Stomach (tissue), 9 donors: ENCODE measurements around the gene POU2AF3. TPM values are rescaled to one million over a fixed set of nuclear protein-coding genes. Genes with fewer than 3 reads are reported as not detected.

ENCODE experiments used
- DNase-seq, 2 donors: peaks; one replicate each; pipeline versions ENCODE4 v3.0.0 to v3.0.0-alpha.2; 2013 to 2019
- H3K27ac ChIP-seq, 5 donors: fragments of 200-600 bp in 4 of 5; sonication (generic) in 4 of 5; one replicate each; pipeline ENCODE4 v1.5.1; 2013 to 2019; ENCODE audit warnings: mild to moderate bottlenecking in 1 of 5, moderate library complexity in 1 of 5
- H3K27me3 ChIP-seq, 3 donors: fragments of 200-600 bp; sonication (generic); one replicate each; pipeline ENCODE4 v1.5.1; 2017 to 2019; ENCODE audit warnings: mixed run types in 1 of 3
- H3K36me3 ChIP-seq, 4 donors: fragments of 200-600 bp; sonication (generic); 1 replicate in 3 of 4; 2 replicates in 1 of 4; pipeline ENCODE4 v1.5.1; 2016 to 2019
- H3K4me1 ChIP-seq, 4 donors: fragments of 200-600 bp; sonication (generic); one replicate each; pipeline ENCODE4 v1.5.1; 2016 to 2019
- H3K4me3 ChIP-seq, 4 donors: fragments of 200-600 bp; sonication (generic) in 3 of 4; one replicate each; pipeline ENCODE4 v1.5.1; 2016 to 2019; ENCODE audit warnings: mild to moderate bottlenecking in 1 of 4
- H3K9me3 ChIP-seq, 4 donors: fragments of 200-600 bp; sonication (generic); one replicate each; pipeline ENCODE4 v1.5.1; 2016 to 2019
- EP300 ChIP-seq: sonication (generic); formaldehyde crosslinking; IDR thresholded peaks from one replicate; pipeline ENCODE4 v1.6.1; 2017; ENCODE audit warnings: antibody characterized with exemption
- POLR2A ChIP-seq, 4 donors: fragments of 450-650 bp; IDR thresholded peaks; one replicate each; pipeline ENCODE4 v1.6.1; 2016; ENCODE audit warnings: antibody characterized with exemption in 4 of 4, control low read depth in 2 of 4, mild to moderate bottlenecking in 1 of 4, moderate library complexity in 1 of 4
- POLR2AphosphoS5 ChIP-seq, 3 donors: sonication (generic); formaldehyde crosslinking; IDR thresholded peaks; one replicate each; pipeline ENCODE4 v1.6.1; 2016; ENCODE audit warnings: antibody characterized with exemption in 3 of 3
- WGBS, 5 donors: extraction: QIAGEN DNeasy Blood & Tissue Kit in 3 of 5; methylation state at CpG; one replicate each; pipeline versions ENCODE4 v1.1.5 to v1.1.7; 2013 to 2018; 5-methylcytosine and 5-hydroxymethylcytosine counted together
- intact Hi-C: fragments of 100-400 bp; cut with DNase I; formaldehyde crosslinking; loops from one replicate; pipeline ENCODE4 v1.15.1; 2023; ENCODE audit warnings: low total_unique reads
- polyA plus RNA-seq, 3 donors: library from polyadenylated mRNA; stranded (reverse); fragments of 200-250 nt; gene quantifications; one replicate each; pipeline ENCODE4 v1.2.3, GENCODE V29; 2013
- total RNA-seq, 5 donors: library from RNA; depleted of rRNA; stranded (reverse); fragments of >200 nt; gene quantifications; one replicate each; pipeline versions ENCODE4 v1.1.0 to v1.2.3, GENCODE V29; 2014 to 2016
- TF ChIP-seq, protein P1 (sequence below), 7 experiments: fragments of 450-650 bp in 4 of 7; fragments of 200-600 bp in 3 of 7; sonication (generic) in 3 of 7; IDR thresholded peaks; one replicate each; pipeline ENCODE4 v1.5.1; 2016 to 2019; ENCODE audit warnings: antibody characterized with exemption in 7 of 7, control low read depth in 2 of 7, mild to moderate bottlenecking in 1 of 7
- donor health status: healthy with polysubstance abuse.
- donor health status: Bipolar disorder and iron deficiency.
- donor health status: healthy.

Gene POU2AF3
- total and polyA plus RNA-seq, 8 donors: 0.58 to 10.1 (median 3.2) TPM

DNA sequence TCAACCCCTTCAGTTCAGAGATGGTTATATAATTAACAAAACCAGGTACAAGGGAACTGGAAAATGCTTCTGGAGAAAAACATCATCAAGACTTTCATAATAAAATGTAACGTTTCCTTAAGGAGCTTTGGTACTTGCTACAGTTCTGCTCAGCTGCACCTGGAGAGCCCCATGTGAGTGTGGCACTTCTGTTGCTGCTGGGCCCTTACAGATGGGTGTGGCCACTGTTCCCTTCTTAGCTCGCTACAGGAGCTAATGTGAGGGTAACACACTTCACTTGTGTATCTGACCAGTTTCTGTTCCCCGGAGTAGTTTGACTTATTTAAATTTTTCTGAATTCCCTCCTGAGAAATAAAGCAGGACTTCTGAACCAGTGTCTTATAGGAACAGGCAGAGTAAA is 4.0 kb downstream of the POU2AF3 start:
- Histone ChIP-seq H3K27me3 (peaks cover 0 to 20% (median 0%) of the 10 kb centered on the region in 3 donors), H3K36me3 (peaks cover 0 to 6% (median 0%) of the 10 kb centered on the region in 4 donors), H3K4me3 (peak overlapping the region in 2 of 4 donors; percentile 12 to 16), H3K4me1 (peaks cover 12 to 60% (median 47%) of the 10 kb centered on the region in 4 donors), H3K9me3 (no peaks in the 10 kb centered on the region), H3K27ac (peak overlapping the region; percentile 82 to 99 (median 96))
- peak; percentile 51 to 71 for DNase-seq
- TF ChIP-seq EP300 (no peak), POLR2A (IDR thresholded peaks at IDR 0.05) (no peak), POLR2AphosphoS5 (IDR thresholded peaks at IDR 0.05) (peak in 1 of 3 donors; percentile 53)
- TF ChIP-seq, protein P1, sequence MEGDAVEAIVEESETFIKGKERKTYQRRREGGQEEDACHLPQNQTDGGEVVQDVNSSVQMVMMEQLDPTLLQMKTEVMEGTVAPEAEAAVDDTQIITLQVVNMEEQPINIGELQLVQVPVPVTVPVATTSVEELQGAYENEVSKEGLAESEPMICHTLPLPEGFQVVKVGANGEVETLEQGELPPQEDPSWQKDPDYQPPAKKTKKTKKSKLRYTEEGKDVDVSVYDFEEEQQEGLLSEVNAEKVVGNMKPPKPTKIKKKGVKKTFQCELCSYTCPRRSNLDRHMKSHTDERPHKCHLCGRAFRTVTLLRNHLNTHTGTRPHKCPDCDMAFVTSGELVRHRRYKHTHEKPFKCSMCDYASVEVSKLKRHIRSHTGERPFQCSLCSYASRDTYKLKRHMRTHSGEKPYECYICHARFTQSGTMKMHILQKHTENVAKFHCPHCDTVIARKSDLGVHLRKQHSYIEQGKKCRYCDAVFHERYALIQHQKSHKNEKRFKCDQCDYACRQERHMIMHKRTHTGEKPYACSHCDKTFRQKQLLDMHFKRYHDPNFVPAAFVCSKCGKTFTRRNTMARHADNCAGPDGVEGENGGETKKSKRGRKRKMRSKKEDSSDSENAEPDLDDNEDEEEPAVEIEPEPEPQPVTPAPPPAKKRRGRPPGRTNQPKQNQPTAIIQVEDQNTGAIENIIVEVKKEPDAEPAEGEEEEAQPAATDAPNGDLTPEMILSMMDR (IDR thresholded peaks at IDR 0.05): no peak
- 20 to 48% (median 29%) methylated on average over 3 of the region's 3 CpGs for WGBS, 5 donors
- intact Hi-C loops: no loop called here

DNA sequence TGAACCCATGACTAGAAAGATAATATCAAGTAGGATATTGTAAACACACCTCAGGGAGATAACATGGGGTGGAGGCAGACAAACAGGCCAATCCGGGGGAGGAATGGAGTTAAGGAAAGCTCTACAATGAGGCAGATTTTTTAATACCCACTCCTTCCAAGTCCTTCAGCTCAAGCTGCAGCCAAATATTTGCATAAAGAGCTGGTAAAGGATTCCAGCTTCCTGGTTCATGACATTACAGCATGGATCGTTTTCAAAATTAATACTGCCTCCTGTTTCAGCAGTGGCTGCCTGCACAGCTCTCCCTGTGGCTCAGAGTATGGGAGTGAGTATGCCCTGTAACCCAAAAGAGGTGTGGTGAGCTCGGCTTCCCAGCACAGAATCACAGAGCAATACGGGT is 5.1 kb downstream of the POU2AF3 start:
- H3K9me3 ChIP-seq: no peaks in the 10 kb centered on the region
- intact Hi-C loops: no loop called here
- H3K27ac ChIP-seq: peak overlapping the region; percentile 54 to 99 (median 96)
- peak; percentile 77 to 87 for DNase-seq
- H3K27me3 ChIP-seq: peaks cover 0 to 18% (median 0%) of the 10 kb centered on the region in 3 donors
- peak overlapping the region in 1 of 4 donors; percentile 28 for H3K4me3 ChIP-seq
- H3K4me1 ChIP-seq: peaks cover 12 to 60% (median 36%) of the 10 kb centered on the region in 4 donors
- TF ChIP-seq POLR2A (IDR thresholded peaks at IDR 0.05) (peak in 1 of 4 donors; percentile 71), POLR2AphosphoS5 (IDR thresholded peaks at IDR 0.05) (peak in 2 of 3 donors; percentile 81 to 85)
- TF ChIP-seq, protein P1 (IDR thresholded peaks at IDR 0.05): no peak
- H3K36me3 ChIP-seq: no peaks in the 10 kb centered on the region
- 14 to 37% (median 20%) methylated on average over 4 of the region's 4 CpGs for WGBS, 5 donors

DNA sequence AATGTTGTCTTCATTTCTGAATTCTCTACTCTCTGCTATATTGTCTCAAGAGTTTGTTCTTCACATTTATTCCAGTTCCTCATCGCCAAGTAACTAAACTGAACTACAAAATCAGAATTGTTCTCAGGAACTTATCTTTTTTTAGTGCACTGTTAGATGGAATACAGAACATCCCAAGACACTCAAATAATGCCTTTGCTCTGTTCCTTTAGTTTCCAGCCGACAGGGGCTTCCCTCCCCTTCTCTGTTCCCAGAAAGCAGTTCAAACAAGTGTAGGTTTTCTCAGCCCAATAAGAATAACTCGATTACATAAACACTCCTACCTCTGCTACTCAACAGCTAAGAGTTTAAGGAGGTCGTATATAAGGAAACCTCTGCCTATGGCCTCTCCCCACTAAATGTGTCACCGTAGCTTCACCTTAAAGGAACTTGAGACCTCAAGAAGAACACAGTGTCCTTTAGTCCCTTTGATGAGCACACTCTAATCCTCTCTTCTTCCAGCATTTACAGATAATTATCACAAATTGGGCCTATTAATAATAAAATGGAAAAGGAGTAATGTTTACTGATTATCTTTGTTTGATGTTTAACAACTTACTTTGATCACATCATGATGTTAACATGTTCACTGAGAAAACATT is 6.9 kb downstream of the POU2AF3 start:
- 32 to 60% (median 46%) methylated on average over 5 of the region's 5 CpGs for WGBS, 5 donors
- peak overlapping the region in 2 of 4 donors; percentile 7 to 28 for H3K4me3 ChIP-seq
- DNase-seq: peak in 1 of 2 donors; percentile 25
- H3K4me1 ChIP-seq: peaks cover 6 to 51% (median 22%) of the 10 kb centered on the region in 4 donors
- H3K27me3 ChIP-seq: no peaks in the 10 kb centered on the region
- no peaks in the 10 kb centered on the region for H3K9me3 ChIP-seq
- H3K36me3 ChIP-seq: no peaks in the 10 kb centered on the region
- peak overlapping the region; percentile 75 to 99 (median 96) for H3K27ac ChIP-seq
- intact Hi-C loops: no loop called here
- TF ChIP-seq POLR2A (IDR thresholded peaks at IDR 0.05): no peak
- TF ChIP-seq, protein P1 (IDR thresholded peaks at IDR 0.05): no peak
- TF ChIP-seq EP300: no peak
- no peak for TF ChIP-seq POLR2AphosphoS5 (IDR thresholded peaks at IDR 0.05)

DNA sequence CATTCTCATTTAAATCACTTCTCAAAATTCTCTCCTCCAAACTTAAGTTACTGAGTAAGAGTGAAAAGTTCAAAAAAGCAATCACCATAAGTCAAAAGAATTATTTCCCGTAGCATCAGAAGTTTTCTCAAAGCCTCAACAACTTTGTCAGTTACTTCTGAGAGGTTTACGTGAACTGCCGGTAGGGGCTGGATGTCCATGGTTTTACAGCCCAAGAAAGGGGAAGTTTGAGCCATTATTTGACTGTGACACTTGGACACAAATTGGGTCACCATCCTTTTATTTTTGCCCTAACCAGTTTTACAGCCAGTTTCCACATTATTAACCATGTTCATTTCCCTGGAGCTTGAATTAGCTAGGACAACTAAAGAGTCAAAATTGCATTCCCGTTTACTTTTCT is 7.5 kb downstream of the POU2AF3 start:
- no peak overlapping the region for H3K4me3 ChIP-seq
- peak overlapping the region in 4 of 5 donors; percentile 26 to 99 (median 89) for H3K27ac ChIP-seq
- intact Hi-C loops: no loop called here
- no peak for DNase-seq
- H3K4me1 ChIP-seq: peaks cover under 1 to 51% (median 19%) of the 10 kb centered on the region in 4 donors
- TF ChIP-seq POLR2AphosphoS5 (IDR thresholded peaks at IDR 0.05): no peak
- TF ChIP-seq EP300: no peak
- no peak for TF ChIP-seq POLR2A (IDR thresholded peaks at IDR 0.05)
- TF ChIP-seq, protein P1 (IDR thresholded peaks at IDR 0.05): no peak
- no peaks in the 10 kb centered on the region for H3K36me3 ChIP-seq
- H3K9me3 ChIP-seq: no peaks in the 10 kb centered on the region
- no peaks in the 10 kb centered on the region for H3K27me3 ChIP-seq
- 62 to 80% (median 75%) methylated on average over 4 of the region's 4 CpGs for WGBS, 5 donors
